HG03565 (cell line): ENCODE results near the gene HCN3.

Source experiments
- ATAC-seq: cut with Tn5 transposase; IDR thresholded peaks from one replicate; pipeline ENCODE4 v1.9.1; 2021; ENCODE audit warnings: mild to moderate bottlenecking, moderate library complexity; ENCODE audit not compliant: unreplicated experiment

HCN3 gene

DNA sequence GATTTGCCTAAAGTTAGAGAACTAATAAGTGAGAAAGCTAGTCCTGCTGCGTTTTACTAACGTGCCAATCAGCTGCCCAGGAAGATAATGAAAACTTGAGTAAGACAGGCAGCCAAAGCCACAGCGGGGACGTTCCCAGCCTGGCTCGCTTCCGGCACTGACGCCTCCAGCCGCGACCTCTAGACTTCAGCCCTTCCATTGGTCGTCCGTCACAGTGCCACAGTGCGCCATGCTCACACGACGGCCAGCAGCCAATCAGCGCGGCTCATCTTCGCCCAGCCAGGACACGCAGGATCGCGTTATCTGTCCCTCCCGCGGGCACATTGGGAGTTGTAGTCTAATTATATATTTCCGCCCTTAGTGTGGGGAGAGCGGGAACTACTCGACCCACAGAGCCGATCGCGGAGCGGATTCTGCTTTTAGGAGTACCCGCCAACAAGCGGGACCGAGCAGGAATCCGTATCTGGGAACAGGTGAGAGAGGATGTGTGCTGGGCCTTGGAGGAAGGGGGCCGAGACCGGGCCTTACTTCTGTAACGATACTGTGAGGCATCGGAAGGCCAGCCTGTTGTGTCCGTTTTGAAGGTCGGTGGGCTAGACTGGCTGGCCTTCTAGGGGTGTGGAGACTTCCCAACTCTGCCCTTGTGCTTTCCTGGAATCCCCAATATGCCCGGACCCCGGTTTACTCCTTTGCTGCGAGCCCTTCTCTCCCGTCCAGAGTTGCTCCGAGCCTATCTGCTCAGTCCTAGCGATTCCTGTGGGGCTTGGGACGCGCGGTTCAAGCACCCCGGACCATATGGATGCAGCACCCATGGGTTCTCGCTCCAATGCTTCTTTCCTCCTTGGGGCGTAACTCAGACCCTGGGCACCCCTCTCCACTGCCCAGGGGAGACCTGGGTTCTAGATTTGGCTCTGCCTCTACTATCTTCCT is 31.5 kb downstream of the HCN3 start, which contains the start of gene FDPS:
TSS of gene FDPS (plus strand) at position 374 of the 930 bp plus-strand sequence. CDS start 924 bp downstream, outside the sequence.
- ATAC-seq = peak; percentile 93

DNA sequence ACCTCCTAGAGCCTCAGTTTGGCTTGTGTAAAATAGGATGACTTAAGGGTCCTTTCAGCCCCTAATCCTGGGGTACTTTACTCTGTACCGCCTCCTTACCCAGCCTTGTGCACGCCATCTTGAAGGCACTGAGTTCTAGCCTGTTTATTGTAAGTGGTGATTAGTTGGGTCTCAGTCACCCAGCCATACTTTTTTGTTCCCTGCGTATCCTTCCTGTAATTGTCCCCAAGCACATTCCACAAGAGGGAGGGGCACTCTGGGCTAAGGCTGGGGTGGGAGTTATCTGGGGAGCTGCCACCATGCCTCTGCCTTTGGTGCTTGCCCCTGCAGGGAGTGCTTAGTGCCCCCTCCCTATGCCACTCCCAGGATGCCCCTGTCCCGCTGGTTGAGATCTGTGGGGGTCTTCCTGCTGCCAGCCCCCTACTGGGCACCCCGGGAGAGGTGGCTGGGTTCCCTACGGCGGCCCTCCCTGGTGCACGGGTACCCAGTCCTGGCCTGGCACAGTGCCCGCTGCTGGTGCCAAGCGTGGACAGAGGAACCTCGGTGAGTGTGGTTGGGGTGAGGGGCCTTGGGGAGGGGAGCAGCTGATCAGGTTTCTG is 32.3 kb downstream of the HCN3 start:
- ATAC-seq = no peak

DNA sequence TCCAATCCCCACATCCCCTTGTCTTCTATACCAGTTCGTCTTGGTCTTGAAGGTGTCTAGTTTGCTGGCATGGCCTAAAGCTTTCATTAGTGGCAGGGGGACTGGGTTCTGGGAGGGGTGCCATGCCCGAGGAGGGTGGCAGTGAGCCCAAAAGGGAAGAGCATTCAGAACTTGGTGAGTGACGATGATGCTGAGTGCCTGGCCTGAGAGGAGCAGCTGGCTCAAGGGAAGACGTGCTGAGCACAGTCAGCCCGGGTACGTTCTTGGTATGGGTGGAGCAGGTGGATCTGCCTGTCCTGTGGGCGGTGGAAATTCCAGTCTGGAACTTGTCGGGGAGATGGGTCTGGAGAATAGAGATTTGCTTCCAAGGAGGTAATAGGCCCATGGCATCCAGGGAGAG is 36.0 kb downstream of the HCN3 start:
- no peak for ATAC-seq

DNA sequence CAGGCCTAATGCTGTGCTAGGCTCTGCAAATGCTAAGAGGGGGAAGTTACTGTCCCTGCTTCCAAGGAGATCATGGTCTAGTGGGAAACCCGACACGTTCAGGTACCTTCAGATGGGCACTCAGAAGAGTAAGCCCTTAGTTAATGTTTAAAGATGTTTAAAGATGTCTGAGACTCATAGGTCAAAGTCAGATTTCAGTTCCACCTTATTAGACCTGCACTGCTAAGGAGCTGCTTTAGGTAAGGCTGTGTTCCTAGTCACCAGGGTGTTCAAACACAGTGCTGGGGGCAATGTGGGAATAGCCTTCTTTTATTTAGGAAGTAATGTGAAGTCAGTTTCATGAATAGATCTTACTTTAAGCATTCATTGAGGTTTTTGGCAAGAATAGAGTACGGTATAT is 39.7 kb downstream of the HCN3 start:
- no peak for ATAC-seq

DNA sequence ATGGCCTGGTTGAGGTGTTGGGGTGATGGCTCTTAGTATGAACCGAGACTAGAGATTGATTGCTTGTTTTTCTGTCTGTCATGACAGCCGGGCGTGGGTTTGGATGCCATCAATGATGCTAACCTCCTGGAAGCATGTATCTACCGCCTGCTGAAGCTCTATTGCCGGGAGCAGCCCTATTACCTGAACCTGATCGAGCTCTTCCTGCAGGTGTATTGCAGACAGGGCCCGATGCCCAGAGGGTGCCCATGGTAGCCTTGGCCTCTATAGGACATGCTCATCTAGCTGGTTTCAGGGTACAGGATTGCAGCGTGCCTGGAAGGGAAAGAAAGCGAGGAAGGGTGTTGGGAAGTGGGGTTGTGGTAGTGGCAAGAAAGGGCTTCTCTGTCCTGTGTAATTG is 40.8 kb downstream of the HCN3 start:
- no peak for ATAC-seq

DNA sequence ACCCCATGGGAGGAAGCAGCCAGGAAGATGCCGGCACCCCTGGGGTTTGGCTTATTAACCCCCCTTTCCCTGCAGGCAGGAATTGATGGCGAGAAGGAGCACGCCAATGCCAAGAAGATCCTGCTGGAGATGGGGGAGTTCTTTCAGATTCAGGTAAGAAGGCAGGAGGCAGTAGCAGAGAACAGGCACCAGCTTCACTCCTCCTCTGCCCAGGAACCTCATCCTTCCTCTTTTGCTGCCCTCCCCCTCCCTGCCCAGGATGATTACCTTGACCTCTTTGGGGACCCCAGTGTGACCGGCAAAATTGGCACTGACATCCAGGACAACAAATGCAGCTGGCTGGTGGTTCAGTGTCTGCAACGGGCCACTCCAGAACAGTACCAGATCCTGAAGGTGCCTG is 42.3 kb downstream of the HCN3 start:
- no peak for ATAC-seq

DNA sequence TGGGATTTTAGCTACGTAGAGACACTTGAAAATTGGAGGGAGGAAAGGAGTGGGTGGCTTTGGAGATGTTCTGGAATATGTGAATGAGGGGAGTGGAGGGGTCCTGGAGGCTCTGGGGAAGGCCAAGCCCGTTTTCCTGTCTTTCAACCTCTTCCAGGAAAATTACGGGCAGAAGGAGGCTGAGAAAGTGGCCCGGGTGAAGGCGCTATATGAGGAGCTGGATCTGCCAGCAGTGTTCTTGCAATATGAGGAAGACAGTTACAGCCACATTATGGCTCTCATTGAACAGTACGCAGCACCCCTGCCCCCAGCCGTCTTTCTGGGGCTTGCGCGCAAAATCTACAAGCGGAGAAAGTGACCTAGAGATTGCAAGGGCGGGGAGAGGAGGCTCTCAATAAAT is 43.0 kb downstream of the HCN3 start:
- ATAC-seq = no peak

DNA sequence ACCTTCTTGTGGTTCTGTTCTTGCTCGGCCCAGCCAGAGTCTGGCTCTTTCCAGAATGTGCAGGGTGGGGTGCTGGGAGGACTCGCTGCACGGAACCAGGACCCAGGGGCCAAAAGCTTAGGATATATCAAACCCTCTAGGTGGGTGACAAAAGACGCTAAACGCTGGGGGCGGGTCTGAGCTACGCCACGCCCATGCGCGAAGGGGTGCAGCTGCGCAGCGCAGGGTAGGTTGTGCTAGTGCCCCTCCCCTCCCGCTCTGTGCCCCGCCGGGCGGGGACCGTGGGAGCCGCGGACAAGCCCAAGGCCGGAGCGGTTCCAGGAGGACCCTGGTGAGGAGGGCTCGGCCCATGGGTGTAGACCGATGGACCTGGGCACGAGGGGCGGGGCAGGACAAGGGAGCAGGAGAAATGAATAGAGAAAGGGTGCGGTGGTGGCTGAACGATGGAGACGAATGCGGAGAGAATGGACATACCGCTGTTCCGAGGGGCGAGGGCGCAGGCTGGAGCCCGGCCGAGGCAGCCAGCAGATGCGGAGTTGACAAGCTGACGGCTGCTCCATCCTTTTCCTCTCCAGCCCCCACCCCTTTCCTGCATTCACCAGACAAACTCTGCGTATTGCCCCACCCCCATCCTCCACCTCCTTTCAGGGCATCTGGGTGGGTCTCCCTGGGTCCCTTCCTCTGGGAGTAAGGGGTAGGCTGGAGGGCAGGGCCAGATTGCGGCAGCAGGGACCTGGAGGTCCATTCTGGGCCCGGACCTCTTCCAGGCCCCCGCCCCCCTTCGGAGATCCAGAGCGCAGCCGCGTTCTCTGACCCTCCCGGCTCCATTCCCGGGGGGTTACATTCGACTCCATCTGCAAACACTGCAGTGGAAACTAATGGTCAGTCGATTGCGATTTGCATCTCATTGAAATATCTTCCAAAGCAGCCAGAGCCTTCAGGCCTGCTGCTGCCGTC is 43.7 kb downstream of the HCN3 start, which contains the start of gene RUSC1:
TSS of gene RUSC1 (plus strand) at position 234 of the 957 bp plus-strand sequence. CDS start 880 bp downstream, outside the sequence.
- no peak for ATAC-seq

DNA sequence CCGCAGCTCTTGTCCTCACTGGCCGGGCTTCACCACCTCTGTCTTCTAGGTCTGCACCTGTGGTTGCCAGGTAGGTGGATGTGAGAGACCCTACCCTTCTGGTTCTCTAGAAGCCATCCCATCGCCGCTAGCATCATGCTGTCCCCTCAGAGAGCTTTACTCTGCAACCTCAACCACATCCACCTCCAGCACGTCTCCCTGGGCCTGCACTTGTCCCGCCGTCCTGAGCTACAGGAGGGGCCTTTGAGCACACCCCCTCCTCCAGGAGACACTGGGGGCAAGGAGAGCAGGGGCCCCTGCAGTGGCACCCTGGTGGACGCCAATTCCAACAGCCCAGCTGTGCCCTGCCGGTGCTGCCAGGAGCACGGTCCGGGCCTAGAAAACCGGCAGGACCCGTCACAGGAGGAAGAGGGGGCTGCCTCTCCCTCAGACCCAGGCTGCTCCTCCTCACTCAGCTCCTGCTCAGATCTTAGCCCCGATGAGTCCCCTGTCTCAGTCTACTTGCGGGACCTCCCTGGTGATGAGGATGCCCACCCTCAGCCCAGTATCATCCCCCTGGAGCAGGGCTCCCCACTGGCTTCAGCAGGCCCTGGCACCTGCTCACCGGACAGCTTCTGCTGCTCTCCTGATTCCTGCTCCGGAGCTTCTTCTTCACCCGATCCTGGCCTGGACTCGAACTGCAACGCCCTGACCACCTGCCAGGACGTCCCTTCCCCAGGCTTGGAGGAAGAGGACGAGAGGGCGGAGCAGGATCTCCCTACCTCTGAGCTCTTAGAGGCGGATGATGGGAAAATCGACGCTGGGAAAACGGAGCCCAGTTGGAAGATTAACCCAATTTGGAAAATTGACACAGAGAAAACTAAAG is 44.6 kb downstream of the HCN3 start:
- ATAC-seq = no peak

DNA sequence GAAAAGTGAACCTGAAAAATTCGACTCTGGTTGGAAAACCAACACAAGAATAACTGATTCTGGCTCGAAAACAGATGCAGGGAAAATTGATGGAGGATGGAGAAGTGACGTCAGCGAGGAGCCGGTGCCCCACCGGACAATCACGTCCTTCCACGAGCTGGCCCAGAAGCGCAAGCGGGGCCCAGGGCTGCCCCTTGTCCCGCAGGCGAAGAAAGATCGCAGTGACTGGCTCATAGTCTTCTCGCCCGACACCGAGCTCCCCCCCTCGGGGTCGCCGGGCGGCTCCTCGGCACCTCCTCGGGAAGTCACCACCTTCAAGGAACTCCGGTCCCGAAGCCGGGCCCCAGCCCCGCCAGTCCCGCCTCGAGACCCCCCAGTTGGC is 45.3 kb downstream of the HCN3 start:
- ATAC-seq = no peak

DNA sequence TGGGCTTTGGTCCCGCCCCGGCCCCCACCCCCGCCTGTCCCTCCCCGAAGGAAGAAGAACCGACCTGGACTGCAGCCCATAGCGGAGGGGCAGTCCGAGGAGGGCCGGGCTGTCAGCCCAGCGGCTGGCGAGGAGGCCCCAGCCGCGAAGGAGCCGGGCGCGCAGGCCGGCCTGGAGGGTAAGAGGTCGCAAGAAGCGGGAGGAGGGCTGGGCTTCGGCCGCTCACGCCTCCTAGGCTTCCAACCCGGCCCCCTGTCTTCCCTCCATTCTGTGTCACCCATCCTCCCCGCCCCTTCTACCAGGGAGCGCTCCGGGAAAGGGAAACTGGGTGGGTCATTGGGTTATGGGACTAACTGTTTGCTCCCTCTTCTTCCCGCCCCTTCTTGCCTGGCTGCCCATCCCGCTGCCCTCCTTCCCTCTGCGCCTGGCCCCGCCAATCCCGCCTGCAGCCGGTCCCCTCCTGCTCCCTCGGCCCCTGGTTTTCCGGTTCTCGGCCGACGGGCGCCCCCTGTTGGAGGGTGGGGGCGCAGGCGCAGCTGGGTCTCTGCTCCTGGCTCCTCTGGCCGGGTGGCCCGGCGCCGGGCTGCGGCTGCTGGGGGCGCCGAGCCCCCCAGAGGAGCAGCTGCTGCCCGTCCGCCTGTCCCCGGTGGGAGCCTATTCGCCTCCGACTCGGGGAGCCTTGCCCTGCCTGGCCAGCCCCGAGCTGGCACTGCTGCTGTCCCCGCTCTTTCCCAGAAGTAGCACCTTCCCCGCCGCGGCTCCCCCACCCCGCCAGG is 45.9 kb downstream of the HCN3 start:
- peak; percentile 34 for ATAC-seq

DNA sequence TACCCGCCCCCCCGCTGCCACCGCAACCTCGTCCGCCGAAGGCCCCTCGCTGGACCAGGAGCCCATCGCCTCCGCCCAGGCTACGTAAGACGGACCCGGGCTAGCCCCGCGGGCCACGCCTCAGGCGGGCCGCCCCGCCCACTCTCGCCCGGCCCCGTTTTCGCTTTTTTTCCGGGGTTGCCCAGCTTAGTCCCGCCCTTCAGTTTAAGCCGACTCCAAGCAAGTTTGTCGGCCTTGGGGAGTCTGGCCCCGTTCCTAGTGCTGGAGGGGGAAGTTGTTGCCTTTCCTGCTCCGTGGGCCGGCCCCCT is 46.4 kb downstream of the HCN3 start:
- ATAC-seq = peak; percentile 21

DNA sequence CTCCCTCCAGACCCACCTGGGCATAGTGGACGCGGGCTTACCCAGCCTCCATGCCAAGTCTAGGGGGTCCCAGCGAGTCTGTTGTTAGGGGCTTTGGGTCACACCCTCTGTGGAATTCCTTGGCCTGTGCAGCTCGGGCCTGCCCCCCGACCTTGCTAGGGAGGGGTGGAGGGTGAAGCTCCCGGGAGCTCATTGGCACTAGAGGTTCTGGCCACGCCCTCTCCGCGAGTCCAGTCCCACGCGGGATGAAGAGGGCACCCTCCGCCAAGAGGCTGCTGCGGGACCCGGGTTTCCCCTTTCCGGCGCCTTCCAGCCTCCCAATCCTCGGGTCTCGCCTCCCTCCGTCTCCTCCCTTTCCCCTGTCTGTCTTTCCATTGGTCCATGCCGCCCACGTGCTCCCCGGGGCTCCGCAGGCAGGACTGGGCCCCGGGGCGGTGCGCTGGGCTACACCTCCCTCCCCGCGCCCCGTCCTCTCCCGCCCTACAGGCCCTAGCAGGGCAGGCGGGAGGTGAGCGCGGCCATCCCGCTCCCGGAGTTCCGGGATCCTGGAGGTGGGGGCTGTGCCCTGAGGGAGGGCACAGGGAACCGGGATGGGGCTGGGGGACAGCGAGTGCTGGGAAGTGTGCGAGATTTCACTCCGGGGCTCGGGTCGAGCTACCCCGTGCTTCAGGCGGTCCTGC is 46.9 kb downstream of the HCN3 start:
- ATAC-seq = peak; percentile 32

DNA sequence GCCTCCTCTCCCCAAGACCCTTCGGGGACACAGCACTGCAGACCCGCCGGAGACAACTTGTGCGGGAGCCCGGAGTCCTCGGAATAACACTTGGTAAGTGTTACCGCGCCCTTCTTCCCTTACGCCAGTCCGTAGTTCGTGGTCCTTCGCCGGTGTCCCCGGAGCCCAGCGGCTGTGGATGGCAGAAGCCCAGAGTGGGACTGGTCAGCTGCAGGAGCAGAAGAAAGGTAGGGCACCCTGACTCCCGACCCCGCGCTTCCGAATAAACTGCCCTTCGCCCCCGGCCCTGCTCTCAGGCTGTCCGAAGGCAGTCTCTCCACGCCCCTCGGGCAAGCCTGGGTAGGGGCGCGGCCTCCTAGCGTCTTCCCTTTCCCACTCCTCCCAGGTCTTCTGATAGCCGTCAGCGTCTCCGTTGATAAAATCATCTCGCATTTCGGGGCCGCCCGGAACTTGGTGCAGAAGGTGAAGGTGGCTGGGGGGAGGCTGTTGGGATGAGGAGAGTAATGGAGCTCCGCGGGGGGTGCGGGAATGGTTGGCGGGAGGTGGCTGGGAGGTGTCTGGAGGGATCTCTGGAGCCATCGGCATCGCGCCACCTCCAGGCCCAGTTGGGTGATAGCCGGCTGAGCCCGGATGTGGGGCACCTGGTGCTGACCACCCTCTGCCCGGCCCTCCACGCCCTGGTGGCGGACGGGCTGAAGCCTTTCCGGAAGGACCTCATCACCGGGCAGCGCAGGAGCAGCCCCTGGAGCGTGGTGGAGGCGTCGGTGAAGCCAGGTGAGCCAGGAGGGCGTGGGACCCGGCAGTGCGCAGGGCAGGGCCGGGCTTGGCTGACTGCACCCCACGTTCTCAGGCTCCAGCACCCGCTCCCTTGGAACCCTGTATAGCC is 47.7 kb downstream of the HCN3 start:
- ATAC-seq = no peak

DNA sequence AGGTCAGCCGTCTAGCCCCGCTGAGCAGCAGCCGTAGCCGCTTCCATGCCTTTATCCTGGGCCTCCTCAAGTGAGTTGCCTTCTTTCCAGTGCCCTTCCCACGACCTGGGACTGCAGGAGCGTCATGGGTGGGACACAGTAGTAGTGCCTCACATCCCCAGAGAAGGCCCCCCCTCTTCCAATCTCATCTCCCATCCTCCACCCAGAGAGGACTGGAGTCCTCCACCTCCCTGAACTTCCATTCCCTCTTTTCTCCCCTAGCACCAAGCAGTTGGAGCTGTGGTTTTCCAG is 48.3 kb downstream of the HCN3 start:
- ATAC-seq = no peak

DNA sequence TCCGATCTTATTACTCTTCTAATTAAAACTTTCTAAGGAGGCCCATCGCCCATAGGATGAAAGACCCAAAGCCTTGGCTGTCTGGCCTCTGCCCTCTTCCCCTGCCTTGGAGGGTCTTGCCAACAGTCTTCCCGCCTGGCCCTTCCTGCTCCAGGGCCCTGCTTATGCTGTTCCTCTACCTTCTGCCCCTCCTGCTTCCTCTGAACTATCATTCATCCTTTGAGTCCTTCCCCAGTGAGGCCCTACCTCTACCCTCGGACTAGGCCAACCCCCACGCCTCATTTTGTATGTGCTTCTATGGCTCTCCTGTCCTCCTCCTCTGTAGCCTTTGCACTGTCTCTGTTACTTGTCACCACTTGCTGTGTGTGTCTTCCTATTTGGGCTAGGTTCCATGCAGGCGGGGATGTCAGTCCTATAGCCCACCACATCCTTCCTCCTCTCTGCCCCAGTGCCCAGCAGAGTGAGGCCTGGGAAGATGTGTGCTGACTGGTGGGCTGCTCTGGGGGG is 48.8 kb downstream of the HCN3 start:
- ATAC-seq = no peak

DNA sequence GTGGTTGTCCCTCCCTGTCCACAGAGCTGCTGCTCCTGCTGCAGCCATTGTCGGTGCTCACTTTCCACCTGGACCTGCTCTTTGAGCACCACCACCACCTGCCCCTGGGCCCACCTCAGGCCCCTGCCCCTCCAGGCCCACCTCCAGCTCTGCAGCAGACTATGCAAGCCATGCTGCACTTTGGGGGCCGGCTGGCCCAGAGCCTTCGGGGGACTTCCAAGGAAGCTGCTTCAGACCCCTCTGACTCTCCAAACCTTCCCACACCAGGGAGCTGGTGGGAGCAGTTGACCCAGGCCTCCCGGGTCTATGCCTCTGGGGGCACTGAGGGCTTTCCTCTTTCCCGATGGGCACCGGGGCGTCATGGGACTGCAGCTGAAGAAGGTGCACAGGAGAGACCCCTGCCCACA is 49.4 kb downstream of the HCN3 start:
- no peak for ATAC-seq

DNA sequence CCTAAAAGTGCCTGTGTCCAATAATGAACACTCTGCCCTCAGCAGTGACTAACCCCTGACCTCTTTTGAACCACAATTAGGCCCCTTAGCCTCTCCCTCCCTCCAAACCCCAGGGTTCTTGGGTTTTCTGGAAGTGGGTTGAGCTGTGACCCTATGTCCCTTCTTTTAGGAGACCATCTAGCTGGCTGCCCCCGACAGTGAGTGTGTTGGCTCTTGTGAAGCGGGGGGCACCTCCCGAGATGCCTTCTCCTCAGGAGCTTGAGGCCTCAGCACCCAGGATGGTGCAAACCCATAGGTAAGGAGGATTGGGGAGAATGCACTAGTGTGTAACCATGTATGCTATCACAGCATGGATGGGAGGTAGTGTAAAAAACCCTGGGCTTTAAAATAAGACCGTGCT is 50.7 kb downstream of the HCN3 start:
- no peak for ATAC-seq
